ENCODE results near the gene ADCY3.

GRCh38 chr2:24856791-24857211 lies 63.2 kb downstream of the ADCY3 start:
- no peak for TF ChIP-seq CTCF (CRISPR knock-in tag; IDR thresholded peaks at IDR 0.05)
- TF ChIP-seq KDM4B (CRISPR knock-in tag; IDR thresholded peaks at IDR 0.05): no peak

All from HepG2 (cell line).